Measurements from ENCODE around the gene MAPKBP1.

MAPKBP1 gene

GRCh38 chr15:41848631-41849030, 74.3 kb downstream of the MAPKBP1 start:
- no peak for DNase-seq (ENCODE audit: low spot score)

GRCh38 chr15:41849204-41849603, 74.9 kb downstream of the MAPKBP1 start:
- no peak for DNase-seq (ENCODE audit: low spot score)

- no peak for DNase-seq (ENCODE audit: low spot score)
Observed at GRCh38 chr15:41849861-41850260, 75.6 kb downstream of the MAPKBP1 start.

GRCh38 chr15:41850482-41851166, 76.3 kb downstream of the MAPKBP1 start:
- DNase-seq (ENCODE audit: low spot score) = no peak

GRCh38 chr15:41851167-41851523, 76.9 kb downstream of the MAPKBP1 start:
- DNase-seq (ENCODE audit: low spot score) = no peak

- DNase-seq (ENCODE audit: low spot score) = no peak
Observed at GRCh38 chr15:41851755-41852370, 77.6 kb downstream of the MAPKBP1 start.

GRCh38 chr15:41852736-41853590, 78.7 kb downstream of the MAPKBP1 start:
- DNase-seq (ENCODE audit: low spot score) = no peak

- no peak for DNase-seq (ENCODE audit: low spot score)
Observed at GRCh38 chr15:41853831-41854230, 79.5 kb downstream of the MAPKBP1 start.

- DNase-seq (ENCODE audit: low spot score) = no peak
Observed at GRCh38 chr15:41854443-41854842, 80.2 kb downstream of the MAPKBP1 start.

GRCh38 chr15:41855261-41855961, 81.1 kb downstream of the MAPKBP1 start:
- no peak for DNase-seq (ENCODE audit: low spot score)

GRCh38 chr15:41856262-41856661, 82.0 kb downstream of the MAPKBP1 start:
- DNase-seq (ENCODE audit: low spot score) = no peak

GRCh38 chr15:41856716-41857115, 82.4 kb downstream of the MAPKBP1 start:
- no peak for DNase-seq (ENCODE audit: low spot score)

GRCh38 chr15:41857316-41857715, 83.0 kb downstream of the MAPKBP1 start:
- DNase-seq (ENCODE audit: low spot score) = no peak

GRCh38 chr15:41858756-41859155, 84.5 kb downstream of the MAPKBP1 start:
- no peak for DNase-seq (ENCODE audit: low spot score)

- no peak for DNase-seq (ENCODE audit: low spot score)
Observed at GRCh38 chr15:41860049-41860828, 86.0 kb downstream of the MAPKBP1 start.

- no peak for DNase-seq (ENCODE audit: low spot score)
Observed at GRCh38 chr15:41861736-41862356, 87.6 kb downstream of the MAPKBP1 start.

- DNase-seq (ENCODE audit: low spot score) = no peak
Observed at GRCh38 chr15:41862515-41863116, 88.3 kb downstream of the MAPKBP1 start.

- no peak for DNase-seq (ENCODE audit: low spot score)
Observed at GRCh38 chr15:41865490-41866055, 91.3 kb downstream of the MAPKBP1 start.

GRCh38 chr15:41866263-41866703, 92.0 kb downstream of the MAPKBP1 start:
- no peak for DNase-seq (ENCODE audit: low spot score)

GRCh38 chr15:41866872-41867579, 92.7 kb downstream of the MAPKBP1 start:
- DNase-seq (ENCODE audit: low spot score) = no peak

Measured in hematopoietic multipotent progenitor cell treated with erythropoietin and hydrocortisone succinate and interleukin-3 and kit ligand, for 17 days (in vitro differentiated cells).